Fibroblast of lung (primary cell): Measurements from ENCODE around the gene SH2D2A.

ENCODE experiments used
- EZH2 ChIP-seq: IDR thresholded peaks from 2 replicates; pipeline ENCODE4 v1.5.1; 2012; ENCODE audit warnings: low read length, control low read depth, mild to moderate bottlenecking; ENCODE audit errors: missing control alignments
- TF ChIP-seq, protein P1 (sequence below), 2 donors: IDR thresholded peaks in 1 of 2; conservative IDR thresholded peaks in 1 of 2; 1 replicate in 1 of 2; 2 replicates in 1 of 2; pipeline ENCODE4 v1.5.1; 2011 to 2012; ENCODE audit warnings: low read length in 2 of 2, control low read depth in 1 of 2, inconsistent platforms in 1 of 2, low read depth in 1 of 2, mild to moderate bottlenecking in 1 of 2

DNA sequence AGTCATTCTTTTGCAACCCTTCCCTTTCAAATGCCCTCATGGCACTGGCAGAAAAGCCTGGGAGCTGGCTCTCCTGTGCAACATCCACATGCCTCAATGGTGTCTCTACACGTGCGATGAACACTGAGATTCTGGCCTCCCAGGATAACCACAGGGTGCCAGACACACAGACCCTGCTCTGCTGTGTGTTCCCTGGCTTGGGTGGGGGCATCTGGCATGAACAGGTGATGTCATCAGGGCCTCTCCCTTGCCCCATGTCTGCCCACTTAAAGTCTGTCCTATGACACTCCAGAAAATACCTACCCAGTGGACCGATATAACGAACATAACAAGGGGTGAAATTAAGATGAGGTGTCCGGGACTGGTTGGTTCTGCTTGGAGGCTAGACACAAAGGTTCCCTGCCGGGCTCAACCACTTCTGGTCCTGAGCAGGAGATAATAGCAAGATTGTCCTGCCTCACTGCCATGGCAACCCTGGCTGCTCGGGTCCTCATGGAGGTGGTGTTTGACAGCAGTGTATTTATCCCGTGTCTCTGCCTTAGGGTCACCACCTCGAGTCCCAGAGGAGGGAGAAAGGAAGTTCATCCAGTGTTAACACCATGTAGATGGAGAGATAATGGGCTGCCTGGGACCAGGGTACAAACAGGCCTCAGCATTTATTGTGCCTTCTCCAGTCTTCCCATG lies 22.9 kb upstream of the SH2D2A start:
- TF ChIP-seq, protein P1, sequence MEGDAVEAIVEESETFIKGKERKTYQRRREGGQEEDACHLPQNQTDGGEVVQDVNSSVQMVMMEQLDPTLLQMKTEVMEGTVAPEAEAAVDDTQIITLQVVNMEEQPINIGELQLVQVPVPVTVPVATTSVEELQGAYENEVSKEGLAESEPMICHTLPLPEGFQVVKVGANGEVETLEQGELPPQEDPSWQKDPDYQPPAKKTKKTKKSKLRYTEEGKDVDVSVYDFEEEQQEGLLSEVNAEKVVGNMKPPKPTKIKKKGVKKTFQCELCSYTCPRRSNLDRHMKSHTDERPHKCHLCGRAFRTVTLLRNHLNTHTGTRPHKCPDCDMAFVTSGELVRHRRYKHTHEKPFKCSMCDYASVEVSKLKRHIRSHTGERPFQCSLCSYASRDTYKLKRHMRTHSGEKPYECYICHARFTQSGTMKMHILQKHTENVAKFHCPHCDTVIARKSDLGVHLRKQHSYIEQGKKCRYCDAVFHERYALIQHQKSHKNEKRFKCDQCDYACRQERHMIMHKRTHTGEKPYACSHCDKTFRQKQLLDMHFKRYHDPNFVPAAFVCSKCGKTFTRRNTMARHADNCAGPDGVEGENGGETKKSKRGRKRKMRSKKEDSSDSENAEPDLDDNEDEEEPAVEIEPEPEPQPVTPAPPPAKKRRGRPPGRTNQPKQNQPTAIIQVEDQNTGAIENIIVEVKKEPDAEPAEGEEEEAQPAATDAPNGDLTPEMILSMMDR (conservative IDR thresholded peaks at IDR 0.05 in 1 of 2, IDR thresholded peaks at IDR 0.05 in 1 of 2; ENCODE audit: low read depth in 1 of 2, low read length in 2 of 2): no peak
- TF ChIP-seq EZH2: no peak
